IMR-90 (cell line): ENCODE data around the gene SRD5A3. TPM values are rescaled to one million over a fixed set of nuclear protein-coding genes. Genes with fewer than 3 reads are reported as not detected.

Experiments
- ATAC-seq: fragments of 200-7000 bp; cut with Tn5 transposase; 2 replicates; pipeline ENCODE4 v1.9.1; 2020; ENCODE audit warnings: low read depth, mild to moderate bottlenecking, moderate library complexity
- BruUV-seq: library from RNA; stranded (reverse); fragments of 400-500 nt; replicated peaks from 2 replicates; lab custom pipeline; 2021; lab: Mats Ljungman, UMichigan
- CTCF ChIA-PET: fragments of 300-600 bp; formaldehyde crosslinking; extraction: SDS; loops from one replicate; lab custom pipeline; 2021; ENCODE audit warnings: antibody characterized with exemption; lab: Yijun Ruan, JAX
- POLR2A ChIA-PET: fragments of 300-600 bp; sonication (Branson Sonifier 250); formaldehyde crosslinking; loops from one replicate; lab custom pipeline; 2022; ENCODE audit warnings: antibody characterized with exemption; ENCODE audit not compliant: unreplicated experiment; lab: Charles Lee
- DNase-seq: peaks from one replicate; pipeline ENCODE4 v3.0.0; 2013
- H2AFZ ChIP-seq: replicated peaks from 2 replicates; pipeline ENCODE3; 2013; ENCODE audit warnings: low read length, mild to moderate bottlenecking; ENCODE audit not compliant: poor library complexity
- H2AK5ac ChIP-seq: 2 replicates; pipeline ENCODE4 v1.6.1; 2013; ENCODE audit warnings: low read depth, low read length, inconsistent platforms
- H2AK9ac ChIP-seq: replicated peaks from 2 replicates; pipeline ENCODE3; 2013; ENCODE audit warnings: mild to moderate bottlenecking, low read depth, low read length, moderate library complexity; ENCODE audit not compliant: poor library complexity
- H2BK120ac ChIP-seq: 2 replicates; pipeline ENCODE4 v1.6.1; 2013; ENCODE audit warnings: low read depth, low read length, inconsistent platforms
- H2BK15ac ChIP-seq: 3 replicates; pipeline ENCODE4 v1.6.1; 2013; ENCODE audit warnings: low read depth, low read length, inconsistent platforms
- H2BK20ac ChIP-seq: 2 replicates; pipeline ENCODE4 v1.6.1; 2013; ENCODE audit warnings: low read depth, mild to moderate bottlenecking, inconsistent platforms, low read length, moderate library complexity
- H2BK5ac ChIP-seq: 2 replicates; pipeline ENCODE4 v1.6.1; 2013; ENCODE audit warnings: mild to moderate bottlenecking, low read depth, low read length, inconsistent platforms; ENCODE audit not compliant: poor library complexity, severe bottlenecking
- H3K14ac ChIP-seq: replicated peaks from 2 replicates; pipeline ENCODE4 v1.6.1; 2013; ENCODE audit warnings: low read depth, low read length, inconsistent platforms
- H3K18ac ChIP-seq: 2 replicates; pipeline ENCODE4 v1.6.1; 2013; ENCODE audit warnings: low read depth, low read length, control low read depth
- H3K23ac ChIP-seq: 2 replicates; pipeline ENCODE4 v1.6.1; 2013; ENCODE audit warnings: low read depth, low read length, inconsistent platforms
- H3K27ac ChIP-seq: 2 replicates; pipeline ENCODE4 v1.5.1; 2013; ENCODE audit warnings: mild to moderate bottlenecking, control low read depth, low read length; ENCODE audit not compliant: insufficient read depth
- H3K27me3 ChIP-seq: 2 replicates; pipeline ENCODE4 v1.6.1; 2013; ENCODE audit warnings: low read length; ENCODE audit not compliant: control insufficient read depth, insufficient read depth
- H3K36me3 ChIP-seq: 2 replicates; pipeline ENCODE4 v1.6.1; 2013; ENCODE audit warnings: low read length, mixed read lengths; ENCODE audit not compliant: control insufficient read depth, insufficient read depth
- H3K4ac ChIP-seq: 2 replicates; pipeline ENCODE4 v1.6.1; 2013; ENCODE audit warnings: low read depth, low read length, inconsistent platforms
- H3K4me1 ChIP-seq: 2 replicates; pipeline ENCODE4 v1.6.1; 2013; ENCODE audit warnings: low read length, mixed read lengths; ENCODE audit not compliant: control insufficient read depth, insufficient read depth
- H3K4me2 ChIP-seq: 2 replicates; pipeline ENCODE4 v1.6.1; 2013; ENCODE audit warnings: low read depth, mild to moderate bottlenecking, control low read depth, low read length, moderate library complexity
- H3K4me3 ChIP-seq: 2 replicates; pipeline ENCODE4 v1.5.1; 2013; ENCODE audit warnings: low read depth, mild to moderate bottlenecking, control low read depth, low read length, moderate library complexity; ENCODE audit not compliant: insufficient read depth
- H3K56ac ChIP-seq: 2 replicates; pipeline ENCODE4 v1.6.1; 2013; ENCODE audit warnings: low read length, inconsistent platforms; ENCODE audit not compliant: insufficient read depth; ENCODE audit errors: extremely low read depth
- H3K79me1 ChIP-seq, 2 experiments: 2 replicates each; pipeline ENCODE4 v1.6.1; 2013; ENCODE audit warnings: low read length in 2 of 2, inconsistent platforms in 1 of 2, low read depth in 1 of 2
- H3K9ac ChIP-seq: 2 replicates; pipeline ENCODE4 v1.6.1; 2013; ENCODE audit warnings: low read depth, low read length, control low read depth
- H3K9me1 ChIP-seq: 2 replicates; pipeline ENCODE4 v1.6.1; 2013; ENCODE audit warnings: low read length, inconsistent platforms; ENCODE audit not compliant: insufficient read depth
- H3K9me3 ChIP-seq: 2 replicates; pipeline ENCODE4 v1.6.1; 2013; ENCODE audit warnings: low read length; ENCODE audit not compliant: control insufficient read depth, insufficient read depth
- H4K20me1 ChIP-seq: 2 replicates; pipeline ENCODE4 v1.6.1; 2013; ENCODE audit warnings: low read length, inconsistent platforms; ENCODE audit not compliant: insufficient read depth
- H4K5ac ChIP-seq: 2 replicates; pipeline ENCODE4 v1.6.1; 2013; ENCODE audit warnings: mild to moderate bottlenecking, low read depth, low read length, control low read depth
- H4K8ac ChIP-seq, 2 experiments: 2 replicates each; pipeline ENCODE4 v1.6.1; 2013; ENCODE audit warnings: low read depth in 2 of 2, low read length in 2 of 2, control low read depth in 1 of 2, inconsistent platforms in 1 of 2
- H4K91ac ChIP-seq: 2 replicates; pipeline ENCODE4 v1.6.1; 2013; ENCODE audit warnings: low read depth, low read length, inconsistent platforms; ENCODE audit not compliant: insufficient read depth
- CHD1 ChIP-seq: IDR thresholded peaks from 2 replicates; pipeline ENCODE4 v1.6.1; 2012; ENCODE audit warnings: low read depth, low read length, improper control_type of control experiment
- FOS ChIP-seq: fragments of 150-350 bp; IDR thresholded peaks from 2 replicates; pipeline ENCODE4 v1.6.1; 2016; ENCODE audit warnings: low read depth, low read length
- MAFK ChIP-seq: IDR thresholded peaks from 2 replicates; pipeline ENCODE4 v1.6.1; 2012; ENCODE audit warnings: low read depth, low read length, improper control_type of control experiment
- MAZ ChIP-seq: IDR thresholded peaks from 2 replicates; pipeline ENCODE4 v1.6.1; 2012; ENCODE audit warnings: low read depth, mild to moderate bottlenecking, low read length, improper control_type of control experiment, moderate library complexity, borderline replicate concordance
- MXI1 ChIP-seq: IDR thresholded peaks from 2 replicates; pipeline ENCODE4 v1.6.1; 2012; ENCODE audit warnings: low read depth, mild to moderate bottlenecking, low read length, moderate library complexity, borderline replicate concordance
- POLR2A ChIP-seq: IDR thresholded peaks from 2 replicates; pipeline ENCODE4 v1.6.1; 2012; ENCODE audit warnings: mild to moderate bottlenecking, low read depth, low read length
- SMC3 ChIP-seq: fragments of 150-350 bp; IDR thresholded peaks from 2 replicates; pipeline ENCODE4 v1.6.1; 2016; ENCODE audit warnings: low read depth, mild to moderate bottlenecking, antibody characterized with exemption, low read length, moderate library complexity
- whole genome bisulfite sequencing, 2 experiments: methylation state at CpG; one replicate each; pipeline versions ENCODE4 v1.1.5 to v1.1.7; 2013; ENCODE audit warnings: missing lambda C conversion rate in 2 of 2; ENCODE audit not compliant: insufficient read length in 1 of 2; ENCODE audit errors: extremely low coverage in 2 of 2; 5-methylcytosine and 5-hydroxymethylcytosine counted together
- dilution Hi-C: fragments of 300-500 bp; cut with HindIII; formaldehyde crosslinking; loops from one replicate; pipeline ENCODE4 v1.14.3; 2018; ENCODE audit warnings: low sequenced_read_pairs; ENCODE audit not compliant: unreplicated experiment
- in situ Hi-C: fragments of 300-500 bp; cut with MboI; formaldehyde crosslinking; loops from 3 replicates; pipeline ENCODE4 v1.14.3; 2019; ENCODE audit warnings: low sequenced_read_pairs, inconsistent platforms, mixed read lengths
- intact Hi-C: fragments of 100-400 bp; cut with micrococcal nuclease; formaldehyde crosslinking; loops from 2 replicates; pipeline ENCODE4 v1.10.0; 2022
- polyA plus RNA-seq, 3 experiments: library from polyadenylated mRNA; depleted of rRNA; stranded (reverse); fragments of >200 nt; gene quantifications; 2 replicates each; pipeline ENCODE4 v1.2.3, GENCODE V29; 2012; ENCODE audit warnings: low replicate concordance in 1 of 3
- total RNA-seq: library from RNA; depleted of rRNA; stranded (reverse); fragments of >200 nt; gene quantifications from 2 replicates; pipeline ENCODE4 v1.2.3, GENCODE V29; 2012

Gene SRD5A3
- total and polyA plus RNA-seq, 2 of the 4 experiments (the other 2 are of a cell fraction): 5.6 to 6.8 TPM

DNA sequence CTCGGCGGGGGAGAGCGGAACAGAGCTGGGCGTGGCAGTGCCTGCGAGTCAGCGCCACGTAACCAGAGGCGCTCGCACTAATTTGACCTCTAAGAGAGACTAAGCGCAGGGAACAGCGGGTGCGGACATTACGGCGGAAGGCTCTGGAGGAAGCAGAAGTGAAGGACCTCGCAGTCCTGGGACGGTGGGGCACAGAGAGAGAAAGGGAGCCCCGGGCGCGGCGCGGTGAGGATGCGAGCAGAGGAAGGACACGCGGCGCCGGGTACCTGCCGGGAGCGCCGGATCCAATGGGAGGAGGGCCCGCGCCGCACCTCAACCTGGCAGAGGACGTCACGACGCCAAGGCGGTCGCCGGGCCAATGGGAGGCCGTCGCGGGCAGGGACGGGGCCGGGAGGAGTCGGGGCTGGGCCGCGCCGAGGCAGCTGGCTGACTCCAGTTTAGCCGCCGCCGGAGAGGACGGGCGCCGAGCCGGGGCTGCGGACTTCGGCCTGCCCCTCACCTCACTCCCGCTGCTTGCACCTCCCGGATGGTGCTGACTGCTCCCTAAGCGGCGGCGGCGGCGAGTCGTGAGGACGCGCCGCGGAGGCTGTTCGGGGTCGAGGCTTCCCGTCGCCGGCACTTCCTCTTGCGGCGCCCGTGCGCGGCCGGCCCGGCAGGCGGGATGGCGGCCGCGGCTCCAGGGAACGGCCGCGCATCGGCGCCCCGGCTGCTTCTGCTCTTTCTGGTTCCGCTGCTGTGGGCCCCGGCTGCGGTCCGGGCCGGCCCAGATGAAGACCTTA lies 49.7 kb downstream of the SRD5A3 start, which contains the start of gene TMEM165:
Gene TMEM165 (plus strand): TSS at position 429 of the 779 bp plus-strand sequence. CDS start 233 bp downstream, at position 662.
- H3K4me1 ChIP-seq: peaks cover 7% of the 10 kb centered on the region
- H4K91ac ChIP-seq: peak within 1 kb of the TSS; percentile 76
- H3K14ac ChIP-seq: peak within 1 kb of the TSS; percentile 90
- BruUV-seq: no TSS peak
- H3K23ac ChIP-seq: peak within 1 kb of the TSS; percentile 99
- 0% methylated on average over 63 of the region's 95 CpGs; no CpG with 5 or more reads in 1 of the 2 experiments for WGBS, 2 experiments
- H4K5ac ChIP-seq: peak within 1 kb of the TSS; percentile 79
- peak within 1 kb of the TSS; percentile 95 for H2BK5ac ChIP-seq
- H3K9me1 ChIP-seq: peaks cover 3% of the 10 kb centered on the region; the same call in 1 of the 2 replicates
- peaks cover 40% of the 10 kb centered on the region for H4K20me1 ChIP-seq
- peak; percentile 92 for ATAC-seq
- H3K27ac ChIP-seq: peak within 1 kb of the TSS; percentile 99
- peak within 1 kb of the TSS; percentile 92 for H3K56ac ChIP-seq
- H3K4me2 ChIP-seq: peak within 1 kb of the TSS; percentile 91
- dilution Hi-C loops: no loop called here
- H3K27me3 ChIP-seq: no peaks in the 10 kb centered on the region
- CTCF ChIA-PET: interaction anchor here (0.6 to 2.0 kb wide), 5 partner anchors 31 to 558 kb away, joined by 3 to 10 read pairs (median 3); partner anchors contain the start of gene SRD5A3
- H3K9me3 ChIP-seq: no peaks in the 10 kb centered on the region
- peak within 1 kb of the TSS; percentile 95 for H3K18ac ChIP-seq
- POLR2A ChIA-PET: interaction anchor here (0.6 to 0.8 kb wide), 2 partner anchors 22 to 50 kb away, joined by 4 to 5 read pairs; no protein-coding TSS in a partner anchor
- H2AFZ ChIP-seq: peak within 1 kb of the TSS; percentile 97
- peak within 1 kb of the TSS; percentile 77 for H2AK5ac ChIP-seq
- H4K8ac ChIP-seq: peak within 1 kb of the TSS; percentile 74 to 78
- peak within 1 kb of the TSS; percentile 99 for H3K4me3 ChIP-seq
- peak within 1 kb of the TSS; percentile 99 for H3K9ac ChIP-seq
- in situ Hi-C loops: no loop called here
- peak; percentile 79 for DNase-seq
- peak within 1 kb of the TSS; percentile 9; the same call in 1 of the 2 replicates for H2BK20ac ChIP-seq
- H3K4ac ChIP-seq: peak within 1 kb of the TSS; percentile 78
- TF ChIP-seq FOS (peak; percentile 4; the same call in 1 of the 2 replicates), MAZ (peak; percentile 50; the same call in 1 of the 2 replicates), SMC3 (no peak), CHD1 (peak; percentile 31; the same call in 1 of the 2 replicates), POLR2A (peak; percentile 96), MXI1 (peak; percentile 76), MAFK (no peak)
- peak within 1 kb of the TSS; percentile 49; the same call in 1 of the 3 replicates for H2BK15ac ChIP-seq
- intact Hi-C loops: loop anchor here (1.0 kb wide), 1 partner anchor 49 kb away; the partner anchor contains the start of gene SRD5A3
- peak within 1 kb of the TSS; percentile 67; the same call in 1 of the 2 replicates for H2BK120ac ChIP-seq
- peaks cover 2 to 7% of the 10 kb centered on the region in 2 experiments; a peak in 2 of 4 replicates for H3K79me1 ChIP-seq
- peak within 1 kb of the TSS; percentile 96 for H2AK9ac ChIP-seq
- H3K36me3 ChIP-seq: peaks cover 7% of the 10 kb centered on the region
